ENCODE results near the gene TINCR.

Gene TINCR

GRCh38 chr19:5588441-5588840, 20.7 kb upstream of the TINCR start:
- peak; percentile 14 for DNase-seq (ENCODE audit: low read depth)
- no peak for TF ChIP-seq CTCF (conservative IDR thresholded peaks at IDR 0.05; ENCODE audit: low read length)

GRCh38 chr19:5587661-5588060, 19.9 kb upstream of the TINCR start:
- H3K4me3 ChIP-seq (ENCODE audit: low read length), result no peak overlapping the region
- no peak for DNase-seq (ENCODE audit: low read depth)
- no peak for TF ChIP-seq CTCF (conservative IDR thresholded peaks at IDR 0.05; ENCODE audit: low read length)

More at GRCh38 chr19:5588441-5588840, 20.7 kb upstream of the TINCR start:
- H3K4me3 ChIP-seq (ENCODE audit: low read length), result no peak overlapping the region

- no peak for TF ChIP-seq CTCF (conservative IDR thresholded peaks at IDR 0.05; ENCODE audit: low read length)
- no peak for DNase-seq (ENCODE audit: low read depth)
- no peak overlapping the region for H3K4me3 ChIP-seq (ENCODE audit: low read length)
Measured at GRCh38 chr19:5587071-5587455, 19.3 kb upstream of the TINCR start.

- H3K4me3 ChIP-seq (ENCODE audit: low read length), result no peak overlapping the region
- DNase-seq (ENCODE audit: low read depth), result no peak
Measured at GRCh38 chr19:5586300-5587070, 18.7 kb upstream of the TINCR start.

GRCh38 chr19:5585461-5586299, 17.9 kb upstream of the TINCR start:
- H3K4me3 ChIP-seq (ENCODE audit: low read length), result no peak overlapping the region
- TF ChIP-seq CTCF (conservative IDR thresholded peaks at IDR 0.05; ENCODE audit: low read length), result no peak
- no peak for DNase-seq (ENCODE audit: low read depth)

More at GRCh38 chr19:5586300-5587070, 18.7 kb upstream of the TINCR start:
- TF ChIP-seq CTCF (conservative IDR thresholded peaks at IDR 0.05; ENCODE audit: low read length), result no peak

- no peak for DNase-seq (ENCODE audit: low read depth)
- H3K4me3 ChIP-seq (ENCODE audit: low read length), result no peak overlapping the region
- no peak for TF ChIP-seq CTCF (conservative IDR thresholded peaks at IDR 0.05; ENCODE audit: low read length)
Measured at GRCh38 chr19:5580161-5580571, 12.4 kb upstream of the TINCR start.

Measured in AG10803 (cell line).